ENCODE data around the gene BCL6B.
"Not testable (repeated sequence)": the region's sequence is repeated elsewhere in the genome, so short reads cannot be mapped to it uniquely, and the experiment has no call there.

Gene BCL6B

DNA sequence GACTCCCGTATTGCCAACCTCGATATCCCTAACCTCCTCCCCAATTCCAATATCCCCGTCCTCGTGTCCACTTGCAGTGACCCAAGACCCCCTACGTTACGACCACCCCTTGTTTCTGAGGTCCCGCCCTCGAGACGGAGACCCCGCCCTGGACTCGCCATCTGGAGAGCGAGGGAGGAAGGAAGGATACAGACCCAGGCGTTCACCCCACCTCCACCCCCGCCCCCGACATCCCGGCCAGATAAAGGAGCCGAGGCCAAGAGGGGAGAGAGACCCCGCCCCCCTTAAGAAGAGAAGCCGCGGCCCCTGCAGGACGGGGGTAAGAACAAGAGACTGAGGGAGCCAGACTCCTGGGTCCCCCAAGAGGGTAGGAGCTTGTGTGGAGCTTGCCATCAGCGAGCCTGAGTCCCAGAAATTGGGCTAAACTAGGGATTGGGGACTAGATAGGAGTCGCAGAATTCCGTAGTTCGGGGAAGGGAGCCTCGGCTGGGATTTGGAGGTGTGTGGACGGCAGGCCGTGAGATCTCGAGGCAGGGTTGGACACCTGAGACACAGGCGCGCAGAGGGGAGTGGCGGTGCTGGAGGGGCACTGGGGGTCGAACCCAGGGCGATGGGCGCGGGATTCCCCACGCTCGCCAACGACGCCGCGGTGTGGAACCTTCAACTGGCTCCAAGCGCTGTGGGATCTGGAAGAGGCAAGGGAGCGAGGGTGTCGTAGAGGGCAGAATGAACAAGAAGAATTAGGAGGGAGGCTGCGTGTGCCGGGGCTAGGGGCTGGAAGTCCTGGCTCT lies at the start of gene BCL6B:
Gene BCL6B (plus strand): TSS at position 270 of the 791 bp plus-strand sequence. CDS start 622 bp downstream, outside the sequence.
- no peaks in the 10 kb centered on the region for H3K36me3 ChIP-seq (ENCODE audit: control insufficient read depth, insufficient read depth, low read length, severe bottlenecking)

GRCh38 chr17:6979440-6979839 lies 43.4 kb upstream of the BCL6B start:
- H3K4me1 ChIP-seq (ENCODE audit: control insufficient read depth, insufficient read depth, low read length); H3K9me3 ChIP-seq (ENCODE audit: control insufficient read depth, low read length); DNase-seq (ENCODE audit: low read depth); H3K4me3 ChIP-seq (ENCODE audit: low read length); H3K9ac ChIP-seq (ENCODE audit: low read length); H3K36me3 ChIP-seq (ENCODE audit: control insufficient read depth, insufficient read depth, low read length, severe bottlenecking); H3K27me3 ChIP-seq (replicated peaks; ENCODE audit: control insufficient read depth, insufficient read depth, low read length): not testable (repeated sequence)

More for the DNA sequence above, at the start of gene BCL6B:
- Histone ChIP-seq H3K27me3 (replicated peaks; ENCODE audit: control insufficient read depth, insufficient read depth, low read length) (no peaks in the 10 kb centered on the region), H3K4me3 (ENCODE audit: low read length) (peak within 1 kb of the TSS; percentile 71), H3K4me1 (ENCODE audit: control insufficient read depth, insufficient read depth, low read length) (peaks cover 36% of the 10 kb centered on the region), H3K9me3 (ENCODE audit: control insufficient read depth, low read length) (no peaks in the 10 kb centered on the region), H3K9ac (ENCODE audit: low read length) (peak within 1 kb of the TSS; percentile 80)
- no peak for DNase-seq (ENCODE audit: low read depth)

DNA sequence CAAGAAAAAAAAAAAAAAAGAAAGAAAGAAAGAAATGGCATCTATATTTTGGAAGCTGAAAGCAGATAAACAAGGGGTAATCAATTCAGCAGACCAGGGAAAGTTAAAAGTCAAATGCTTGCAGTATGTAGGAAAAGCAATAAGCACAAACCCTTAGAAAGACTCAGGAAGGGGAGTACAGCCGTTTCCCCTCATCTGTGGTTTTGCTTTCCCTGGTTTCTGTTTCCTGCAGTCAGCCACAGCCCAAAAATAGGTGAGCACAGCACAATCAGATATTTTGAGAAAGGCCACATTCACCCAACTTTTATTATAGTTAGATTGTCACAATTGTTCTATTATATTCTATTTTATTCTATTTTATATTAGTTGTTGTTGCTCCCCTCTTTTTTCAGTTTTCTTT lies 41.4 kb upstream of the BCL6B start:
- no peaks in the 10 kb centered on the region for H3K36me3 ChIP-seq (ENCODE audit: control insufficient read depth, insufficient read depth, low read length, severe bottlenecking)
- DNase-seq (ENCODE audit: low read depth) = no peak
- no peaks in the 10 kb centered on the region for H3K27me3 ChIP-seq (replicated peaks; ENCODE audit: control insufficient read depth, insufficient read depth, low read length)
- no peak overlapping the region for H3K9ac ChIP-seq (ENCODE audit: low read length)
- H3K4me3 ChIP-seq (ENCODE audit: low read length) = no peak overlapping the region
- H3K4me1 ChIP-seq (ENCODE audit: control insufficient read depth, insufficient read depth, low read length) = no peaks in the 10 kb centered on the region
- H3K9me3 ChIP-seq (ENCODE audit: control insufficient read depth, low read length) = peaks cover 4% of the 10 kb centered on the region

DNA sequence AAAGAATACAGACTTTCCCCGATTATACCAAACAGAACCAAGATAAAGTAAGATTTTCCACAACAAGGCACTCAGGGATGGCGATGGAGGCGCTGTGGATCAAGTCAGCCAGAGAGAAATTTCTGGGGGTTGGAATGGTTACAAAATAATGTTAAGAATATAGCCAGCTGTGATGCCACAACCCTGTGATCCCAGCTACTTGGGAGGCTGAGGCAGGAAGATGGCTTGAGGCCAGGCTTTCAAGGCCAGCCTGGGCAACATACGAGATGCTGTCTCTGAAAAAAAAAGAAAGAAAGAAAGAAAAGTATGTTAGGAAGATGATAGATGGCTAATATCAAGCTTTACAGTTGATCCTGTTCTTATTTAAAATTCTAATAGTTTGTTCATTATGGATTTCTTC lies 37.6 kb upstream of the BCL6B start:
- no peaks in the 10 kb centered on the region for H3K36me3 ChIP-seq (ENCODE audit: control insufficient read depth, insufficient read depth, low read length, severe bottlenecking)
- H3K4me3 ChIP-seq (ENCODE audit: low read length) = no peak overlapping the region
- peak; percentile 5 for DNase-seq (ENCODE audit: low read depth)
- no peaks in the 10 kb centered on the region for H3K4me1 ChIP-seq (ENCODE audit: control insufficient read depth, insufficient read depth, low read length)
- peaks cover 4% of the 10 kb centered on the region for H3K9me3 ChIP-seq (ENCODE audit: control insufficient read depth, low read length)
- no peaks in the 10 kb centered on the region for H3K27me3 ChIP-seq (replicated peaks; ENCODE audit: control insufficient read depth, insufficient read depth, low read length)
- no peak overlapping the region for H3K9ac ChIP-seq (ENCODE audit: low read length)

- Histone ChIP-seq H3K9me3 (ENCODE audit: control insufficient read depth, low read length) (no peaks in the 10 kb centered on the region), H3K4me3 (ENCODE audit: low read length) (no peak overlapping the region), H3K4me1 (ENCODE audit: control insufficient read depth, insufficient read depth, low read length) (no peaks in the 10 kb centered on the region), H3K9ac (ENCODE audit: low read length) (no peak overlapping the region), H3K27me3 (replicated peaks; ENCODE audit: control insufficient read depth, insufficient read depth, low read length) (no peaks in the 10 kb centered on the region), H3K36me3 (ENCODE audit: control insufficient read depth, insufficient read depth, low read length, severe bottlenecking) (no peaks in the 10 kb centered on the region)
- DNase-seq (ENCODE audit: low read depth) = no peak
Measured at GRCh38 chr17:6986676-6987075, 36.2 kb upstream of the BCL6B start.

DNA sequence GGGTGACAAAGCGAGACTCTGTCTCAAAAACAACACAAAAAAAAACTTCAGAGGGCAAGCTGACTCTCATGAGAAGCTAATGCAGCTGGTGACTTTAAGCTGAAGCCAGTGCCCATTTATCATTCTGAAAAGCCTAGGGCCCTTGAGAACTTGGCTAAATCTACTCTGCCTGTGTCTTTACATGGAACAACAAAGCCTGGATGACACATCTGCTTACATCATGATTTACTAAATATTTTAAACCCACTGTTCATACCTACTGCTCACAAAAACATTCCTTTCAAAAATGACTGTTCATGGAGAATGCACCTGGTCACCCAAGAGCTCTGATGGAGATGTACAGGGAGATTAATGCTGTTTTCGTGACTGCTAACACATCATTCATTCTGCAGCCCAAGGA lies 33.1 kb upstream of the BCL6B start:
- Histone ChIP-seq H3K36me3 (ENCODE audit: control insufficient read depth, insufficient read depth, low read length, severe bottlenecking) (no peaks in the 10 kb centered on the region), H3K4me1 (ENCODE audit: control insufficient read depth, insufficient read depth, low read length) (no peaks in the 10 kb centered on the region), H3K9me3 (ENCODE audit: control insufficient read depth, low read length) (no peaks in the 10 kb centered on the region), H3K9ac (ENCODE audit: low read length) (no peak overlapping the region), H3K27me3 (replicated peaks; ENCODE audit: control insufficient read depth, insufficient read depth, low read length) (no peaks in the 10 kb centered on the region), H3K4me3 (ENCODE audit: low read length) (no peak overlapping the region)
- no peak for DNase-seq (ENCODE audit: low read depth)

DNA sequence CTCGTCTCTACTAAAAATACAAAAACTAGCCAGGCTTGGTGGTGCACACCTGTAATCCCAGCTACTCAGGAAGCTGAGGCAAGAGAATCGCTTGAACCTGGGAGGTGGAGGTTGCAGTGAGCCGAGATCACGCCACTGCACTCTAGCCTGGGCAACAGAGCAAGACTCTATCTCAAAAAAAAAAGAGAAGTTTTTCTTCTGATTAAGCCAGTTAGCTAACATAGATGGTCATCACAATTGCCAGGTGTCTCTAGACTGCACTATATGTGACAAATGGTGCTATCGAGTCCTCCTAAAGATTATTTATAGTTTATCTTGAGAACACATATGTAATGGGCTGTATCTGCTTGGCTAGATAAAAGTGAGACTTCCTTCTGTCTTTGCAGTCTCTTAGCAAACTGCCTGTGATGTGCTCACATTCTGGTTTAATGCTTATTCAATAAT lies 29.2 kb upstream of the BCL6B start:
- H3K36me3 ChIP-seq (ENCODE audit: control insufficient read depth, insufficient read depth, low read length, severe bottlenecking) = peaks cover 12% of the 10 kb centered on the region
- not testable (repeated sequence) for H3K27me3 ChIP-seq (replicated peaks; ENCODE audit: control insufficient read depth, insufficient read depth, low read length); H3K4me1 ChIP-seq (ENCODE audit: control insufficient read depth, insufficient read depth, low read length); H3K9me3 ChIP-seq (ENCODE audit: control insufficient read depth, low read length); DNase-seq (ENCODE audit: low read depth); H3K9ac ChIP-seq (ENCODE audit: low read length); H3K4me3 ChIP-seq (ENCODE audit: low read length)

DNA sequence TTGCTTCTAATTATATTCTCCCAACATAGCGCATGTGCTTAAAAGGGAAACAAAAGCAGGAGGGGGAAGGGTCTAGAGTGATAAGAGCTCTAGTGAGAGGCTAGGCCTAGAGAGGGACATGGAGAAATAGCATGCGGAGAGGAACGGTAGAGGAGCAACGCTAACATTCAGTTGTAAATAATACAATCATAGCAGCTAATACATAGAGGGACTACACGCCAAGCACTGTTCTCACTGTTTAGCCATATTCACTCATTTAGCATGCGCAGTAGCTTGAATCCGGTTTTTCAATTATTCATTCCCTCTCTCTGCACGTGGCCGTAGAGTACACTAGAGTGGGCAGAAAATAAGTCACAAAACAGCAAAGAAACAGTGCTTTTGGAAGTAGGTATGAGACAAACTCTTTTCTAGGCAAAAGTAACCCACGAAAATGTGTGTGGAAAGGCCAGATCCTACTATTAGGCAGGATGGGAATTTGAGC lies 28.7 kb upstream of the BCL6B start:
- Histone ChIP-seq H3K36me3 (ENCODE audit: control insufficient read depth, insufficient read depth, low read length, severe bottlenecking) (peaks cover 17% of the 10 kb centered on the region), H3K9me3 (ENCODE audit: control insufficient read depth, low read length) (no peaks in the 10 kb centered on the region), H3K9ac (ENCODE audit: low read length) (no peak overlapping the region), H3K4me1 (ENCODE audit: control insufficient read depth, insufficient read depth, low read length) (peaks cover 9% of the 10 kb centered on the region), H3K27me3 (replicated peaks; ENCODE audit: control insufficient read depth, insufficient read depth, low read length) (no peaks in the 10 kb centered on the region), H3K4me3 (ENCODE audit: low read length) (no peak overlapping the region)
- DNase-seq (ENCODE audit: low read depth) = no peak

DNA sequence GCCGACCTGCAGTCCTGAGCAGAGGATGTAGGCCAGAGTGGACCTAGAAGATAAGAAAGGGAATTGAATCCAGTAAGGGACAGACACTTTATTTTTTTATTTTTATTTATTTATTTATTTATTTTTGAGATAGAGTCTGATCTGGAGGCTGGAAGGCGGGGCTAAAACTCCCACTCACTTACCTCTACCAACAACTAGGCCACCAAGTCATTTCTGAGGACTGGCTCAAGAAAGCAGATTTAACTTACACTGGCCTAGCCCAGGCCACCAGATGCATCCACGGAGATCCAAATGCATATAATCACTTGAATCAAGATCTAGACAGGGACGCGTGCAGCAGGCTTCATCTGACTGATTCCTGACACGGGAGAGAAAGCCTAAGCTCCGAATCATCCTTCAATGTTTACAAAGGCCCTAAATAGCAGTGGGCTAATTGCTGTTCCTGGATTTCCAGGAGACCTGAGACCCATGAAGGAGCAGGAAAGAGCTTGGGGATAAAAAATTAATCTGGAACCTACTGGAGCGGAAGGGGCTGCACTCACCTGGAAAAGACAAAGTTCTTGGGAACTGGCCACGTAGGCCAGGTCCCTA lies 28.1 kb upstream of the BCL6B start:
- H3K4me1 ChIP-seq (ENCODE audit: control insufficient read depth, insufficient read depth, low read length) = peaks cover 9% of the 10 kb centered on the region
- peaks cover 23% of the 10 kb centered on the region for H3K36me3 ChIP-seq (ENCODE audit: control insufficient read depth, insufficient read depth, low read length, severe bottlenecking)
- H3K27me3 ChIP-seq (replicated peaks; ENCODE audit: control insufficient read depth, insufficient read depth, low read length) = no peaks in the 10 kb centered on the region
- H3K4me3 ChIP-seq (ENCODE audit: low read length) = no peak overlapping the region
- no peaks in the 10 kb centered on the region for H3K9me3 ChIP-seq (ENCODE audit: control insufficient read depth, low read length)
- H3K9ac ChIP-seq (ENCODE audit: low read length) = no peak overlapping the region
- peak; percentile 47 for DNase-seq (ENCODE audit: low read depth)

DNA sequence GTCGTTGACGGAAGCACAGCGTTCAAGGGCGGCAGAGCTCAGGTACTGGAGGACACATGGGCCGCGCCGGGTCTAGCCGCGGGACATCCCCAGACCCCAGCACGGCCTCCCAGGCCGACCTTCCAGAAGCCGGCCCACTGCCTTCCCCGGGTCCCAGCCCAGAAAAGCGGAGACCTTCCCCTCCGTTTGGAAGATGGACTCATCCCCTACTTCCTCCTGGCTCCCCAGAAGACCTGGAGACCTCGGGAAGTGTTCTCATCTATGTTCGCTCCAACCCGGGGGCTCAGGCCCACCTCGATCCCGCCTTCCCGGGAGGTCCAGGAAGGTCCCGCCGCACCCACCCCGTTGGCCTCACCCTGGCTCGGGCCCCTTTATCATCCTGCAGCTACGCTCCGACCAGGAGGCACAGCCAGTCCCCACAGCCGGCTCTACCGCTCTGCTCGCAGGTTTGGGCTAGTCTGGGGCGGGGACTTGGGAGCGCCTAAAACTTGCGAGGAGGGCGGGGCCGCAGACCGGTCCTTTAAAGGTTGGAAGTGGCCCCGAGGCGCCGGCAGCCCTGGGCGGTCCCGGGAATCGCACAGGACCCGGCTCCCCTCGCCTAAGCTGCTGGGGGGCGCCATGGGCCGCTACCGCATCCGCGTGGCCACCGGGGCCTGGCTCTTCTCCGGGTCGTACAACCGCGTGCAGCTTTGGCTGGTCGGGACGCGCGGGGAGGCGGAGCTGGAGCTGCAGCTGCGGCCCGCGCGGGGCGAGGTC lies 27.2 kb upstream of the BCL6B start, which contains the start of gene ALOX12:
Gene ALOX12 (plus strand): TSS at position 550 of the 756 bp plus-strand sequence. CDS start 69 bp downstream, at position 619.
- H3K9me3 ChIP-seq (ENCODE audit: control insufficient read depth, low read length) = no peaks in the 10 kb centered on the region
- peak within 1 kb of the TSS; percentile 49 for H3K9ac ChIP-seq (ENCODE audit: low read length)
- H3K36me3 ChIP-seq (ENCODE audit: control insufficient read depth, insufficient read depth, low read length, severe bottlenecking) = peaks cover 32% of the 10 kb centered on the region
- H3K4me1 ChIP-seq (ENCODE audit: control insufficient read depth, insufficient read depth, low read length) = peaks cover 9% of the 10 kb centered on the region
- H3K27me3 ChIP-seq (replicated peaks; ENCODE audit: control insufficient read depth, insufficient read depth, low read length) = no peaks in the 10 kb centered on the region
- H3K4me3 ChIP-seq (ENCODE audit: low read length) = peak within 1 kb of the TSS; percentile 65
- DNase-seq (ENCODE audit: low read depth) = no peak

All from adipocyte (in vitro differentiated cells).